Fibroblast of skin of right quadriceps (primary cell): ENCODE results near the gene USH2A.

ENCODE experiments used
- DNase-seq: peaks from one replicate; pipeline ENCODE4 v3.0.0-alpha.2; 2013

USH2A gene

GRCh38 chr1:216422821-216423520 lies at the start of gene USH2A:
Gene USH2A (minus strand): TSS chr1:216423448. CDS start chr1:216422336, 1,112 bp downstream.
- no peak for DNase-seq

GRCh38 chr1:216466162-216466801 lies 43.0 kb upstream of the USH2A start:
- DNase-seq = no peak

GRCh38 chr1:216464489-216464888 lies 41.2 kb upstream of the USH2A start:
- peak; percentile 97 for DNase-seq

- DNase-seq = peak; percentile 73
These were observed 39.0 kb upstream of the USH2A start for GRCh38 chr1:216462066-216462775.

GRCh38 chr1:216461466-216461865 lies 38.2 kb upstream of the USH2A start:
- peak; percentile 18 for DNase-seq

- DNase-seq = no peak
These were observed 36.5 kb upstream of the USH2A start for GRCh38 chr1:216459651-216460207.

- no peak for DNase-seq
These were observed 35.6 kb upstream of the USH2A start for GRCh38 chr1:216458812-216459211.

GRCh38 chr1:216457356-216457755 lies 34.1 kb upstream of the USH2A start:
- DNase-seq = peak; percentile 47

- peak; percentile 90 for DNase-seq
These were observed 33.4 kb upstream of the USH2A start for GRCh38 chr1:216456682-216457081.

GRCh38 chr1:216453777-216454176 lies 30.5 kb upstream of the USH2A start:
- no peak for DNase-seq

GRCh38 chr1:216450227-216450626 lies 27.0 kb upstream of the USH2A start:
- DNase-seq = no peak

GRCh38 chr1:216448011-216448510 lies 24.8 kb upstream of the USH2A start:
- DNase-seq = peak; percentile 21

GRCh38 chr1:216437603-216438002 lies 14.4 kb upstream of the USH2A start:
- no peak for DNase-seq

GRCh38 chr1:216434232-216434631 lies 11.0 kb upstream of the USH2A start:
- DNase-seq = no peak

- DNase-seq = no peak
These were observed 9.9 kb upstream of the USH2A start for GRCh38 chr1:216433175-216433574.

GRCh38 chr1:216430744-216431143 lies 7.5 kb upstream of the USH2A start:
- DNase-seq = no peak

- no peak for DNase-seq
These were observed 2.3 kb upstream of the USH2A start for GRCh38 chr1:216425577-216425976.

- no peak for DNase-seq
These were observed 2.5 kb downstream of the USH2A start for GRCh38 chr1:216420746-216421145.

- no peak for DNase-seq
These were observed 3.0 kb downstream of the USH2A start for GRCh38 chr1:216420263-216420662.

GRCh38 chr1:216416488-216416887 lies 6.8 kb downstream of the USH2A start:
- DNase-seq = peak; percentile 22

- no peak for DNase-seq
These were observed 13.2 kb downstream of the USH2A start for GRCh38 chr1:216410026-216410425.

- DNase-seq = no peak
These were observed 32.3 kb downstream of the USH2A start for GRCh38 chr1:216390956-216391355.

GRCh38 chr1:216389774-216390173 lies 33.5 kb downstream of the USH2A start:
- DNase-seq = no peak
